A549 (cell line): ENCODE measurements around the gene NIPBL. TPM values are rescaled to one million over a fixed set of nuclear protein-coding genes. Genes with fewer than 3 reads are reported as not detected.

Source experiments
- ATAC-seq, 2 experiments: fragments of 200-7000 bp in 1 of 2; fragments of >200 bp in 1 of 2; cut with Nextera tagmentation in 1 of 2; cut with Tn5 transposase in 1 of 2; 3 replicates each; pipeline versions ENCODE4 v1.8.0 to v1.9.1; 2018 to 2020; ENCODE audit warnings: mild to moderate bottlenecking in 1 of 2, moderate library complexity in 1 of 2
- CTCF ChIA-PET: fragments of 300-600 bp; sonication (Branson Sonifier 250); formaldehyde crosslinking; extraction: SDS; loops from one replicate; lab custom pipeline; 2021; ENCODE audit warnings: antibody characterized with exemption, inconsistent platforms; lab: Yijun Ruan, JAX
- POLR2A ChIA-PET: fragments of 350-600 bp; formaldehyde crosslinking; extraction: SDS; loops from one replicate; lab custom pipeline; 2021; ENCODE audit warnings: antibody characterized with exemption, inconsistent platforms; lab: Yijun Ruan, JAX
- DNase-seq, 2 experiments: peaks; one replicate each; pipeline versions ENCODE4 v3.0.0 to v3.0.0-alpha.2; 2011 to 2016; ENCODE audit warnings: low read depth in 1 of 2, low spot score in 1 of 2
- FAIRE-seq: peaks from 2 replicates; lab custom pipeline; 2011; peaks lifted over from hg19 to GRCh38; lab: Jason Lieb, UNC
- H3K27ac ChIP-seq, 2 experiments: fragments of >200 bp; sonication (Bioruptor Twin); formaldehyde crosslinking; 3 replicates each; pipeline ENCODE4 v1.5.1; 2016 to 2017
- H3K4me1 ChIP-seq: fragments of >200 bp; sonication (Bioruptor Twin); formaldehyde crosslinking; 3 replicates; pipeline ENCODE4 v1.6.1; 2016
- H3K4me2 ChIP-seq: fragments of >200 bp; sonication (Bioruptor Twin); formaldehyde crosslinking; 3 replicates; pipeline ENCODE4 v1.6.1; 2016
- H3K4me3 ChIP-seq: fragments of >200 bp; sonication (Bioruptor Twin); formaldehyde crosslinking; 3 replicates; pipeline ENCODE4 v1.5.1; 2016
- H3K9me3 ChIP-seq: fragments of >200 bp; sonication (Bioruptor Twin); formaldehyde crosslinking; 3 replicates; pipeline ENCODE4 v1.6.1; 2016
- ATOH8 ChIP-seq: fragments of 250-450 bp; sonication (Bioruptor Pico); IDR thresholded peaks from 2 replicates; pipeline ENCODE4 v1.5.0; 2020; ENCODE audit warnings: low read depth, mild to moderate bottlenecking, moderate library complexity
- BCL3 ChIP-seq: fragments of >200 bp; sonication (Bioruptor Twin); formaldehyde crosslinking; IDR thresholded peaks from 3 replicates; pipeline ENCODE4 v1.6.1; 2016
- CBX8 ChIP-seq: fragments of 200-600 bp; sonication (generic); IDR thresholded peaks from 2 replicates; pipeline ENCODE4 v1.6.1; 2016
- CHD2 ChIP-seq: fragments of 150-350 bp; IDR thresholded peaks from 2 replicates; pipeline ENCODE4 v1.6.1; 2014; ENCODE audit warnings: low read length; ENCODE audit not compliant: partially characterized antibody
- CHD4 ChIP-seq: fragments of 200-600 bp; sonication (generic); IDR thresholded peaks from 2 replicates; pipeline ENCODE4 v1.6.1; 2016; ENCODE audit warnings: antibody characterized with exemption, mild to moderate bottlenecking, borderline replicate concordance
- ELK1 ChIP-seq: fragments of 150-350 bp; IDR thresholded peaks from 2 replicates; pipeline ENCODE4 v1.6.1; 2014; ENCODE audit warnings: low read depth, mild to moderate bottlenecking, low read length
- FOSB ChIP-seq: fragments of 250-450 bp; sonication (Bioruptor Pico); IDR thresholded peaks from 2 replicates; pipeline ENCODE4 v1.5.0; 2020; ENCODE audit warnings: mild to moderate bottlenecking, moderate library complexity
- FOSL2 ChIP-seq, 2 experiments: fragments of 450-650 bp in 1 of 2; fragments of >200 bp in 1 of 2; sonication (Bioruptor Twin) in 1 of 2; formaldehyde crosslinking; IDR thresholded peaks; 2 replicates each; pipeline versions ENCODE4 v1.5.0 to v1.6.1; 2016 to 2020; ENCODE audit warnings: mild to moderate bottlenecking in 1 of 2, moderate library complexity in 1 of 2
- FOXS1 ChIP-seq: fragments of 250-450 bp; sonication (Bioruptor Pico); IDR thresholded peaks from 2 replicates; pipeline ENCODE4 v1.5.0; 2020; ENCODE audit warnings: mild to moderate bottlenecking, moderate library complexity
- HDAC2 ChIP-seq: fragments of 200-600 bp; sonication (generic); IDR thresholded peaks from 2 replicates; pipeline ENCODE4 v1.6.1; 2016
- HOXB13 ChIP-seq: fragments of 250-450 bp; sonication (Bioruptor Pico); IDR thresholded peaks from 2 replicates; pipeline ENCODE4 v1.5.0; 2020; ENCODE audit warnings: low read depth, mild to moderate bottlenecking, moderate library complexity
- MAFK ChIP-seq: fragments of 450-650 bp; IDR thresholded peaks from 2 replicates; pipeline ENCODE4 v1.6.1; 2014; ENCODE audit not compliant: partially characterized antibody
- MAX ChIP-seq: IDR thresholded peaks from 2 replicates; pipeline ENCODE4 v1.6.1; 2012
- MAZ ChIP-seq: fragments of 150-350 bp; IDR thresholded peaks from 2 replicates; pipeline ENCODE4 v1.6.1; 2014; ENCODE audit warnings: antibody characterized with exemption, low read depth, low read length, borderline replicate concordance
- MYC ChIP-seq: IDR thresholded peaks from 2 replicates; pipeline ENCODE4 v1.6.1; 2012; ENCODE audit warnings: mild to moderate bottlenecking, inconsistent platforms, low read length, improper control_type of control experiment, borderline replicate concordance
- NPAS2 ChIP-seq: fragments of 250-450 bp; sonication (Bioruptor Pico); IDR thresholded peaks from 2 replicates; pipeline ENCODE4 v1.8.0; 2022; ENCODE audit warnings: mild to moderate bottlenecking, moderate library complexity, borderline replicate concordance
- NR3C1 ChIP-seq: fragments of >200 bp; sonication (Bioruptor Twin); formaldehyde crosslinking; IDR thresholded peaks from 3 replicates; pipeline ENCODE4 v1.6.1; 2017
- POLR2A ChIP-seq: IDR thresholded peaks from 2 replicates; pipeline ENCODE4 v1.6.1; 2012; ENCODE audit warnings: mild to moderate bottlenecking, low read length
- RAD21 ChIP-seq, 2 experiments: fragments of >200 bp in 1 of 2; sonication (Bioruptor Twin) in 1 of 2; formaldehyde crosslinking in 1 of 2; IDR thresholded peaks in 1 of 2; conservative IDR thresholded peaks in 1 of 2; 2 replicates in 1 of 2; 3 replicates in 1 of 2; pipeline ENCODE4 v1.6.1; 2012 to 2018; ENCODE audit warnings: inconsistent platforms in 1 of 2
- RCOR1 ChIP-seq: fragments of 150-350 bp; IDR thresholded peaks from 2 replicates; pipeline ENCODE4 v1.6.1; 2014; ENCODE audit warnings: antibody characterized with exemption, low read length, low read depth
- SMC3 ChIP-seq: fragments of >200 bp; sonication (Bioruptor Twin); formaldehyde crosslinking; IDR thresholded peaks from 3 replicates; pipeline ENCODE4 v1.6.1; 2018; ENCODE audit warnings: inconsistent platforms
- TFCP2L1 ChIP-seq: fragments of 250-450 bp; sonication (Bioruptor Pico); IDR thresholded peaks from 2 replicates; pipeline ENCODE4 v1.5.0; 2021; ENCODE audit warnings: mild to moderate bottlenecking
- USF2 ChIP-seq: fragments of 450-650 bp; IDR thresholded peaks from 2 replicates; pipeline ENCODE4 v1.6.1; 2014; ENCODE audit warnings: antibody characterized with exemption
- ZNF302 ChIP-seq: fragments of 250-450 bp; sonication (Bioruptor Pico); IDR thresholded peaks from 2 replicates; pipeline ENCODE4 v1.9.0; 2021; ENCODE audit warnings: inconsistent platforms, mild to moderate bottlenecking, moderate library complexity
- ZSCAN20 ChIP-seq: fragments of 250-450 bp; sonication (Bioruptor Pico); IDR thresholded peaks from 2 replicates; pipeline ENCODE4 v1.8.0; 2022; ENCODE audit warnings: mild to moderate bottlenecking, moderate library complexity
- whole genome bisulfite sequencing: methylation state at CpG from one replicate; pipeline ENCODE4 v1.1.6; 2017; ENCODE audit errors: missing lambda C conversion rate; 5-methylcytosine and 5-hydroxymethylcytosine counted together
- polyA plus RNA-seq, 4 experiments: library from polyadenylated mRNA; depleted of rRNA in 3 of 4; stranded (reverse); fragments of >200 nt; fragmentation: RNase III in 1 of 4; extraction: RNeasy Plus Mini Kit Qiagen cat#74134 plus additional on column Dnase treatment in 1 of 4; gene quantifications; 2 replicates in 3 of 4; 3 replicates in 1 of 4; pipeline ENCODE4 v1.2.3, GENCODE V29; 2011 to 2017

NIPBL gene
- polyA plus RNA-seq, 2 of the 4 experiments (the other 2 are of a cell fraction) = 12.4 to 33.4 TPM

- no peak for FAIRE-seq
- Histone ChIP-seq H3K4me1 (peaks cover 12% of the 10 kb centered on the region; the same call in 2 of the 3 replicates), H3K4me2 (no peak overlapping the region), H3K9me3 (no peaks in the 10 kb centered on the region), H3K27ac (no peak overlapping the region), H3K4me3 (no peak overlapping the region)
- DNase-seq = no peak
- no peak for TF ChIP-seq TFCP2L1 (CRISPR knock-in tag)
- TF ChIP-seq MAFK = peak; percentile 72
- CTCF ChIA-PET = no interaction called here
- POLR2A ChIA-PET = no interaction called here
- no peak for ATAC-seq
Measured at GRCh38 chr5:37014321-37014720, 137.8 kb downstream of the NIPBL start.

GRCh38 chr5:37015795-37016666 lies 139.5 kb downstream of the NIPBL start:
- TF ChIP-seq MYC (no peak), FOXS1 (no peak), SMC3 (no peak), POLR2A (no peak), ZSCAN20 (CRISPR knock-in tag) (no peak), RCOR1 (no peak), FOSL2 (IDR thresholded peaks at IDR 0.05) (no peak), FOSL2 (CRISPR knock-in tag; IDR thresholded peaks at IDR 0.05) (0 out of 2 replicates have a peak, but pooled peaks have one; percentile 5), CHD4 (no peak)
- TF ChIP-seq, all 56 proteins: peak for 1
- Histone ChIP-seq H3K27ac (no peak overlapping the region), H3K4me3 (no peak overlapping the region), H3K4me1 (peaks cover 12% of the 10 kb centered on the region; the same call in 2 of the 3 replicates), H3K9me3 (no peaks in the 10 kb centered on the region), H3K4me2 (no peak overlapping the region)
- WGBS = 67% methylated on average over 2 of the region's 2 CpGs
- FAIRE-seq = peak; percentile 36
- no peak; a peak in 1 of 6 replicates for ATAC-seq
- ChIA-PET POLR2A (interaction anchor here (0.7 kb wide), 1 partner anchor 28 kb away, joined by 4 read pairs; no protein-coding TSS in a partner anchor), CTCF (no interaction called here)
- no peak for DNase-seq

GRCh38 chr5:37028910-37029309 lies 152.3 kb downstream of the NIPBL start:
- Histone ChIP-seq H3K4me2 (no peak overlapping the region), H3K9me3 (no peaks in the 10 kb centered on the region), H3K27ac (no peak overlapping the region), H3K4me3 (no peak overlapping the region), H3K4me1 (no peaks in the 10 kb centered on the region)
- TF ChIP-seq CHD2 = no peak
- no peak for TF ChIP-seq MAZ
- TF ChIP-seq NR3C1 = no peak
- no peak for TF ChIP-seq HOXB13 (CRISPR knock-in tag)
- TF ChIP-seq BCL3 = no peak
- TF ChIP-seq RAD21 (conservative IDR thresholded peaks at IDR 0.05 in 1 of 2, IDR thresholded peaks at IDR 0.05 in 1 of 2) = no peak
- no peak for TF ChIP-seq CBX8
- TF ChIP-seq ELK1 = no peak
- no peak for TF ChIP-seq USF2
- TF ChIP-seq ZSCAN20 (CRISPR knock-in tag) = no peak
- no peak for TF ChIP-seq ZNF302 (CRISPR knock-in tag)
- no peak for TF ChIP-seq ATOH8 (CRISPR knock-in tag)
- no peak for TF ChIP-seq NPAS2 (CRISPR knock-in tag)
- no peak for TF ChIP-seq CHD4
- no peak for TF ChIP-seq HDAC2
- no peak for TF ChIP-seq SMC3
- TF ChIP-seq FOSB = no peak
- TF ChIP-seq MAX = no peak
- DNase-seq = no peak
- peak; percentile 54 for FAIRE-seq
- no peak for ATAC-seq
- CTCF ChIA-PET = no interaction called here
- POLR2A ChIA-PET = no interaction called here
- 86% methylated on average over 1 of the region's 1 CpG for WGBS
